Hippocampal formation (tissue), 2 donors: ENCODE results near the gene UGP2.

Experiments
- DNase-seq, 2 donors: peaks; one replicate each; lab custom pipeline; 2025; lab: John Stamatoyannopoulos, UW

UGP2 gene

DNA sequence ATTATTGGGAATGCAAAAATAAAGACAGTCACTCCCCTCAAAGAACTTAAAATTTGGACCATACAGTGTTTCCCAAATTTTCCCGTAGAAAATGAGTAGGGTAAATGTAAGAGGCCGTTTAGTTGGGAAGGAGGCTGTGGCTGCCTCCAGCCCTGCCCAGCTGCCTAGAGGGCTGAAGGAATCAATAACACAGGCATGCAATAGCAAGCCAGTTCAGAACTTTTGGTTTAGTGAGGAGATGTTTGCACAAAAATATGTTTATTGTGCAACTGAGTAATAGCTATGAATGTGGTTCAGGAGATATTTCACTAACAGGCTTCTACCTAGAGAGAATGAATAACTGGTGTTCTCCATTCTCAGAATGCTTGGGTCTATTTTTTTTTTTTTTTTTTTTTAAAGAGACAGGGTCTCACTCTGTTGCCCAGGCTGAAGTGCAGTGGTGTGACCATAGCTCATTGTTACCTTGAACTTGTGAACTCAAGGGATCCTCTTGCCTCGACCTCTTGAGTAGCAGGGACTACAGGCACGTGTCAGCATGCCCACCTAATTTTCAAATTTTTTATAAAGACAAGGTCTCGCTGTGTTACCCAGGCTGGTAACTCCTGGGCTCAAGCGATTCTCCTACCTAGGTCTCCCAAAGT is 23.6 kb downstream of the UGP2 start:
- no peak for DNase-seq

DNA sequence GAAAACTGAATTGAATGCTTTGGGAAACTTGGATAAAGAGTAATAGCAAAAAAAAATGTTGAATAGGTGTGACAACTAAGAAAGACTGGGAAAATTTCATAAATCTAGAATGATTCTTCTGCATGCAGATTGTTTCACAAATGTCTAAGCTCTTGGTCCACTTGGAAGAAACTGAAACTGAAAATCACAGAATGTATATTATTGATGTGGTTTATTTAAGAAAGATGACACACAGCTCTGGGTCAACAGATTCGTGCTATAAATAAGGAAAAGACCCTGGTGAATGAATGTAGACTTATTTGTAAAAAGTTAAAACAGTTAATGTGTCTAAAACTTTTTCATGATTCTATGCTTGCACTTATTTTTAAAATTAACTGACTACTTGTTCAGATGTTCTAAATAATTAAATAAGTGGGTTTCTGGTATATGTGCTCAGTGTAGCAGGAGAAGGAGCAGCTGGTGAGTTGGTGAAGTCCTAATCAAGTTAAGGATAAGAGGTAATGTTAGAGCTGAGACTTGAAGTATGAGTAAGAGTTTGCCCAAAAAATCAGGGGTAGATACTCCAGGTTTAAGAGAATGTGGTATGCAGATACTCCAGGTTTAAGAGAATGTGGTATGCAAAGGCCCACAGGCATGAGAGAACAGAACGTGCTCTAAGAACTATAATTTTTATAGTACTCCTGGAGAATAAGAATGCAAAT is 24.5 kb downstream of the UGP2 start:
- DNase-seq, result no peak

DNA sequence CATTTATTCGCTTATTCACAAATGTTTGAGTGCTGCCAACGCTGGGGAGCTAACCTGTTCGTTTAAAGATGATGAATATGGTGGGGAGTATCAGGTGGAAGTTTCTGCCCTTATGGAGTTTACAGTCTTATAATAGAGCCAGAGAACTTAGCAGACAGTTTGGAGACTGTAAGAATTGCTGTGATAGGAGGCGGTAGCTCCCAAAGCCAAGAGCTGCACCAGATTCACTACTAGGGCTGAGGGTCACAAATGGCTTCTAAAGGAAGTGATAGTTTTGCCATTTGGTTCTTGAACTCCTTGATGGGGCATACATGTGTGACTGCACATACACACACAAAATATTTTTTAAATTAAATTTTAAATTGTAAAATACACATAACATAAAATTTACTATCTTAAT is 29.0 kb downstream of the UGP2 start:
- no peak for DNase-seq

DNA sequence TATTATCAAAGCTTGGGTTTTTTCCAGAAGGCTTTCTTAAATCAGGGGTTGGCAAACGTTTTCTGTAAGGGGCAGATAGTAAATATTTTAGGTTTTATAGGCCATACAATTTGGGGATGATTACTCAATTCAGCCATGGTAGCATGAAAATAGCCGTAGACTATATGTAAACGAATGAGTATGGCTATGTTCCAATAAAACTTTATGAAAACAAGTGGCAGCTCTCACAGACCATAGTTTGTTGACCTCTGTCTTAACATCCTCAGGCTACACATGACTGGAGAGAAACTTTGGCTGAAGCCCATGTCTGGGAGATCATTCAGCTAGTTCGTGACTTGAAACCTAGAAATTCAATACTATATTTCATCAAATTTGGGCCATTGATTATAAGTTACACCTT is 30.2 kb downstream of the UGP2 start:
- DNase-seq, result no peak

DNA sequence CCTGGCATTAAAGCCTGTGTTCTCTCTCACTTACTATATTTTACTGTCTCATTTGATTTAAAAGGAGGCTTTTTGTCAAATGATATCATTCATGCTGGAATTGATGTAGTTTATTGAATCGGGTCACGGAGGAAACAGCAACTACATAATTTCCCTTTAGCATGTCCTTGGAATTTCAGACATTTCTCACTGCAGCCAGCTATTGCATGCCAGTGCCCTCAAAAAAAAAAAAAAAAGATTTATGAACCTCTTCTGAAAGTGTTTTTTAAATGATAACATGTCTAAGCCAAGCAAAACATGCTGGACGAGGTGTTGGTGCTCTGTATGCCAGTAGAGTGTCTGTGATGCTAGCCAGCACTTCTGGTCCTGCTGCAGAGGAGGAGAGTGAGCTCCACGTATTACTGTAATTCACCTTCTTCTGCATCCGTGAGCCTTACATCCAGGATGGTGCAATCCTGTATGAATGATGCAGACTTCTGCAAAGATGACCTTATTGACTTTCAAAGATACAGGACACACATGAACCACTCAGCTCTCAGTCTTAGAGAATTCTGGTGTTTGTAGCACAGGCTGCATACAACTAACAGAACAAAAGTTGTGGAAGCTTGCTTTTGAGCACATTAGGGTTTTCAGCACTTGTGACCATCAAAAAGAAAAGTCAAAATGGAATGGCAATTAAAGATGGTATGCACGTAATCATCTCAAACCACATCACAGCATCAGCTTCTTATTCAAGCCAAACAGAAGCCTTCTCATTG is 31.1 kb downstream of the UGP2 start:
- no peak for DNase-seq

DNA sequence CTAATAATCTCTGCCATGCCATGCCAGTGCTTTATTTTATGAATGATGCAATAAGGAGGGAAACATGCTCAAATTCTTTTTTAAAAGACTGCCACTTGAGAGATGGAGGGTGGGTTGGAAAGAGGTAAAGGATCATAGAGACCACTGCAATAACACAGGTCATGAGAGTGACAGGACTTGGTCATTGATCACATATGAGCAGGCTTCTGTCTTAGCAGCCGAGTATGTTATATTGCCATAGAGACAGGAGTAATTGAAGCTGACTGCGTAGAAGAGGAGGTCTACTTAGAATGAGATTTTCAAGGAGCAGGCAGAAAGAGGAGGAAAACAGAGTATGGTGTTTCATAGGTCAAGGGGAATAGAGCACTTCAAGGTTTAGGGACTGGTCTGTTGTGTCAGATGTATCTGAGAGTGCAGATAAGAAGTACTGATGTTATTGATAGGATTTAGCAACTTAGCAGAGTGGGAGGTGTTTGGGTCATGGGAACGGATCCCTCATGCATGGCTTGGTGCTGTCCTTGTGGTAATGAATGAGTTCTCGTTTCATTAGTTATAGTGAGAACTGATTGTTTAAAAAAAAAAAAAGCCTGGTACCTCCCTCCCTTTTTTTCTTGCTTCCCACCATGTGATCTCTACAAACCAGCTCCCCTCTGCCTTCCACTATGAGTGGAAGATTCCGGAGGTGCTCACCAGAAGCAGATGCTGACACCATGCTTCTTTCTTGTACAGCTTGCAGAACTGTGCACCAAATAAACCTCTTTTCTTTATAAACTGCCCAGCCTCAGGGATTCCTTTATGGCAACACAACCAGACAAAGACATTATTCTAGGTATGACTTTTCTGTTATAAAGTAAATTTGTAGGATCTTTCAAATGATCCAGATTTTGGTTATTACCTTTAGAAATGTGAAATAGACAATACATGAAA is 32.8 kb downstream of the UGP2 start:
- DNase-seq, result no peak

DNA sequence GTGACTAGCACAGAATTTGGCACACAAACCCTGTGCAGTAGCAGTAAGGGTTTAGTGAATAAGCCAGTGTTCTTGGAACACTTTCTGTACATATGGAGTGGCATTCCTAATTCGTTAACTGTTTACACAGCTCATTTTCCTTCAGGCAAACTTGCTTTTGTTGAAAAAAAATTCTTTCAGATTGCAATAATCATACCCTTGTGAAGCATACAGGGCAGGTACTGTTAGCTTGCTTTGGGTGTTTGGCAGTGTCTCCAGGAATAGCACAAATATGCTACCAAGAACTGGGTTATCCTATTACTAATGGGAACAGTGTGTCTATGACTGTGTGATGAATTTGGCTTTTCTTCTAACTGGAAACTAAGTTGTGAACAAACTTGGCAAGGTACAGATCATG is 33.4 kb downstream of the UGP2 start:
- peak in 1 of 2 donors; percentile 52 for DNase-seq

DNA sequence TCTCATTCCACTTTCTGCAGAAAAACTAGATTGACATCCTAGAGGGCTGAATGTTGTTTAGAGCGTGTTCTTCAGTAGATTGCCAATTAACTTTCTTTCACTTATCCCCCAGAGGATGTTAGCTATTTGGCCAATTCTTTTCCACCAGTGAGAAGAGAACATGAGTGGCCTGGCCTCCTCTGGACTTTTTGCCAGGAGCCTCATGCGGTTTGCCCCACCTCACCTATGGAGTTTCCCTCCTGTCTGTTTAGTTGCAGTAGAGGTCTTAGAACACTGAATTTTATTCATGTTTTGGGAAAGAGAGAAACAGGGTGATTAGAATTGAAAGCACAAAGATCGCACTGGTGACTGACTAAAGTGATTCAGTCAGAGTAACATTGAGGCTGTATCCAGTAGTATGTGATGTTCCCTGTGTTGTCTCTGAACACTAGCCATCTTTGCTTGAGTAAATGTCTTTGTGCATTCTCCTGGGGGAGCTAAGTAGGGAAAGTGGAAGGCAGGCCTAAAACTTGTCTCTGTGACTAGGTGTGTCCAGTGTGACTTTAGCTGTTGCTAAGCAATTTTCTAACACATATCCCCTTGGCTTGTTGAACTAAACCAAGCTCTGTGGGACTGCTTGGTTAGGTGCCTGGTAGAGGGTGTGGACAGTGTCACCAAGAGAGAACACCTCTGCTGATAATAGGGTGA is 34.0 kb downstream of the UGP2 start:
- DNase-seq, result no peak

DNA sequence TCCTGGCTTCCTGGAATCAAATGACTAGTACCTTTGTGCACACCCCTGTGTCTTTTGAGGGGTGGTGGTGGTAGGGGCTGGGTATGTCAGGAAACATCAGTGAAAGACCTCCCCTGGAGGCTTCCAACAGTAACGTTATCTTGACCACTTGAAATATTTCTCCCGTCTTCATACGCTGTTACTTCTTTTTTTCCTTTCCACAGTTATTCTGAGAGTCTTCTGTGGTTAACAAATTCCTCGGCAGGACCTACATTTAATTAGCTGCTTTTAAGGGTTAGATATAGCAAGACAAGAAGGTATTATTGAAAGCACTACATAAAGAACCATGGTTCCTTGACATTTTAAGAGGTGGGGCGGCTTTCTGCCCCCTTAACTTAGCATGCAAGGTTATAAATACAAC is 34.6 kb downstream of the UGP2 start:
- DNase-seq, result no peak

DNA sequence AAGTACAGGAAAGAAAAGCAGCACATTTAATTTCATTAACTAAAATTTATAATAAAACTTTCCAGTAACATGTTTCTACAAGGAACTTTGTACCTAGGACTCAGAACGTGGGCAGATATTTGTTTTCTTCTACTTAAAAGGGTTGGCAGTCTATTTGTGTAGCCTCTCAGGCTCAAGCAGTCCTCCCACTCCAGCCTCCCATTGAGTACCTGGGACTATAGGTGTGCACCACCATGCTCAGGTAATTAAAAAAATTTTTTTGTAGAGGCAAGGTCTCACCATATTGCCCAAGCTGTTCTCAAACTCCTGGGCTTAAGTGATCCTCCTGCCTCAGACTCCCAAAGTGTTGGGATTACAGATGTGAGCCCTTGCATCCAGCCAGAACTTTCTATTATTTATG is 36.8 kb downstream of the UGP2 start:
- DNase-seq, result no peak

DNA sequence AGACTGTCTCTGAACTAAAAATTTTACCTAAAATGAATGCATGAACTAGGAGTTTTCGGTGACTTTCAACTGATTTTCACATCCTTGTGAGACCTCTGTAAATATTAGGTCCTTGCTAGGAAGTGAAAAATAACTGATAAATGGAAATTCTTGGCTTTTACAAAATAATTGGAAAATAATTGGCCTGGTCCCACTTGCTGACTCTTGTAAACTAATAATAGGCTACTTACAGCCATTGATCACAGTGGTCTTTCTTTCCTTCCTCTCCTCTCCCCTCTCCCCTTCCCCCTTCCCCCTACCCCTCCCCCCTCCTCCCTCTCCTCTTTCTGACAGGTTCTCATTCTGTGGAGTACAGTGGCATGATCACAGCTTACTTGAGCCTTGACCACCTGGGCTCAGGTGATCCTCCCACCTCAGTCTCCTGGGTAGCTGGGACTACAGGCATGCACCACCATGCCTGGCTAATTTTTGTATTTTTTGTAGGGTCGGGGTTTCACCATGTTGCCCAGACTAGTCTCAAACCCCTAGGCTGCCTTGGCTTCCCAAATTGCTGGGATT is 38.3 kb downstream of the UGP2 start:
- DNase-seq, result no peak

DNA sequence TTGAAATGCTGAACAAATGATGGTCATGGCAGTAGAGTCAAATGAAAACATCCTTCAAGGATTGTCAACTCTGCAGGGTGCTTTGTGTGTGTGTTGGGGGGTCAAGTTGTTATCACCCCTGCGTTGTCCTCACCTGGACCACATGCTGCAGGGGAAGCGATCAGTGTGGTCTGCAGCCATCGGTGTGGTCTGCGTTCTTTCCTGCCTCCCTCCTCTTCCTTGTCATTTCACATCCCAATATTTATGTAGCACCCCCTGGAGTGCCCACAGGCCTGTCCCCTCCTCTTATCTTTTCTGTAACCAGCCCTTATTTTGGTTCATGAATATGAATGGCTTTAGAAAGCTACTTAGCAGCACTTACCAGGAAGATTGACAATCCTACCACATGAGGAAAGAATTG is 38.9 kb downstream of the UGP2 start:
- no peak for DNase-seq

DNA sequence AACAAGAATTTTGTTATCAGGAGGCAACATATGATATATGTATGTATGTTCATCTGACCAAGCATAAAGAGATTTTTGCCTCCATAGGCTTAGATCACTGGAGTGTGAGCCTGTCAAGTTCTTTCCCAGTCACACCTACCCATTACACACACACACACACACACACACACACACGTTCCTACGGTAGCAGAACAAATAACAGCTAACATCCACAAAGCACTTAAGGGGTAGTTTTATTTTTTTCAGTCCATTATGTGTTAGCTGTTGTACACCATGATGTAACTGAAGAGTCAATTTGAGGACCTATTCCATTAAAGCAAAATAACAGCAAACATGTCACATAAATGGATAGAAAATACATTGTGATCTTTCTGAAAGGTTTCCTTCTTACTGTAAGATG is 39.5 kb downstream of the UGP2 start:
- DNase-seq, result no peak

DNA sequence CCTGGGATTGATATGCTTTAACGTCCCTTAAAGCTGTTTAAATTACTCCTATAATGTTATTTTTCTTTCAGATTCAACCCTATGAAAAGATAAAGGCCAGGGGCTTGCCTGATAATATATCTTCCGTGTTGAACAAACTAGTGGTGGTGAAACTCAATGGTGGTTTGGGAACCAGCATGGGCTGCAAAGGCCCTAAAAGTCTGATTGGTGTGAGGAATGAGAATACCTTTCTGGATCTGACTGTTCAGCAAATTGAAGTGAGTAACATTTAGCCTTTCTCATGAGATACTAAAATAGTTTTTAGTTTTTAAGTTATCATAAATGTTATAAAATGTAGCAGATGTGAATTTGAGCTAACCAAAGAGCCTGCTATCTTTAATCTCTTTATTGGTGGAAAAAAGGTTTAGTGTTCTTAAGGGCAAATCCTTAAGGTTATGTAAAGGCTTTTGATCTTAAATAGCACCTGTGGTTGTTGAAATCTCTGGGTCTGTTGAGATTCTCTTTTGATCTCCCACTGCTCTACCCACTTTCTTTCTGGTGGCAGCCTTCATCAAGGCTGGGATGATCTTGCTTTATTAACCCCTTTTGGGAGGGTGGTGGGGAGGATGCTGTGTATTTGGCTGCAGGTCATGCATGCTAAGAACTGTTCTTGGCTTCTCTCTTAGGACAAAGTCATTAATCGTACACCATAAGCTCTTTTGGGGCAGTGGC is 40.9 kb downstream of the UGP2 start:
- DNase-seq, result no peak

DNA sequence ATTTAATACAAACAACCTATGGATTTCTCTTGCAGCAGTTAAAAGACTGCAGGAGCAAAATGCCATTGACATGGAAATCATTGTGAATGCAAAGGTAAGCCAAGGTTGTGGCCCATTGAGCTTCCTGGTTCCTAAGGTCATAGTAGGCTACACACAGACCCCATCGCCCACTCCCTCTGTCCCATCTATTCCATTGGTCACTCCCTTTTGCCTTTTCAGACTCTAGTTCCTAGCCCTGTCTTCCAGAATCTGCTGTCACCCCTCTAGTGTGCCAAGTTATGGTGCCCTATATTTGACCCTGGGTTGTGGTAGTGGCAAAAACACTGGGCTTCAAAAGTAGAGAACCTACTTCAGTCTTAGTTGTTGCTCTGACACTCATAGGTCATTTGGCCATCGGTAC is 44.7 kb downstream of the UGP2 start:
- no peak for DNase-seq

DNA sequence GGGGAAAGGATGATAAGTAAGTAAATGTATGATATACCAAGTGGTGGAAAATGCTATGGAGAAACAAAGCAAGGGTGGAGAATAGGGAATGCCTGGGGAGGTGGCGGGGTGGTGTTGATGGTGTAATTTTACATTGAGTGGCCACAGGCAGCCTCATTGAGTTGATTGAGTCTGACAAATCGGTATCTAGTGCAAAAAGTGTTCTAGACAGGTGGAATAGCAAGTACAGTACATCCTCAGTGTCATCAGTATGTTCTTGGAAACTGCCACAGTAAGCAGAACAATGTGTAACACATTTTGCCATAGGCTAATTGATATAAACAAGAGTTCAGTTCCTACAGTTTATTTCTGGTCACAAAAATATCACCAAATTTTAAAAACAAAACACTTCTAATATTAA is 46.4 kb downstream of the UGP2 start:
- DNase-seq, result no peak

DNA sequence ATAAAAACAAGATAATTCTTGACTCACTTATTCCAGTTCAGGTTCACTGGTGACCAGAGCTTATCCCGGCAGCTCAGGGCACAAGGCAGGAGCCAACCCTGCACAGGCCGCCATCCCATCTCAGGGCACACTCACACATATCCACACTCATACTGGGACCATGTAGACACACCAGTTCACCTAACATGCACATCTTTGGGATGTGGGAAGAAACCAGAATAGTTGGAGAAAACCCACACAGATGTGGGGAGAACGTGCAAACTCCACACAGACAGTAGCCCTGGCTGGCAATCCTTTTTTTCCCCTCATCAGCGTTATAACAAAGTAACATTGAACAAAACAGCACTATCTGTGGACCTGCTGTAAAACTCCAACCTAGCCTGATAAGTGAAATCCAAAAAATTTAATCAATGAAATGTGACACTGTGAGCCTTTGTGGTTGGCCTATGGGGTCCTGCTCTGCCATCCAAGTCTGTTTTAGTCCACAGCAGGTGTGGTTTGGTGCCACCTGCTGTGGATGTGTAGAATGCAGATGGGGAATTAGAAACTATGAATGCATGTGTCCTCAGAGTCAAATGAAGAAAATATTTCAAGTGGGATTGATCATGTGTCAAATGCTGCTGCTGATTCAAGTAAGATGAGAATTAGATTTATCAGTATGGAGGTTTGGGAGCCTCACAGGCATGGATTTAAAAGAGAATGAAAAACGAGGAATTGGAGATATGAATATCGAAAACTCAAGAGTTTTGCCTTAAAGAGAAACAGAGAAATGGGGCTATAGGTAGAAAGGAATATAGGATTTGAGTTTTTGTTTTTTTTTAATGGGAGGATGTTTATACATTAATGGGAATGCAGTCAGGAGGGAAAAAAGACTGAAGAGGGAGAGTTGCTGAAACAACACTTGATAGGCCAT is 47.0 kb downstream of the UGP2 start:
- peak; percentile 20 to 34 for DNase-seq

DNA sequence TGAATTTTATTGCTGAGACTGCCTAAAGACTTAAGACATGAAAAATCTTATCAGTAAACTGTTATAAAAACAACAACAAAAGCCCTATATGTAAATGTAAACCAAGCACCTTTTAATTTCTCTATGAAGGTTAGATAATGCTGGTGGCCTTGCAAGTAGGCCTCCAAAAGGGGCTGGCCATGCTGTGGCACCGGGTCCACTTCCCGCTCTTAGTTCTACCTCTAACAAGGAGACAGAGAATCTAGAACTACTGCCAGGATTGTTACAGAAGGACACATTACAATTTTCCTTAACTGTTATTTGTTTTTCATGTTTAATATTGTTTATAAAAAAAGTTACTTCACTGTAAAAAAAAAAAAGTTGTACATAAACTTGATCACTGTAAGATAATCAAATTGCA is 49.0 kb downstream of the UGP2 start:
- DNase-seq, result no peak

DNA sequence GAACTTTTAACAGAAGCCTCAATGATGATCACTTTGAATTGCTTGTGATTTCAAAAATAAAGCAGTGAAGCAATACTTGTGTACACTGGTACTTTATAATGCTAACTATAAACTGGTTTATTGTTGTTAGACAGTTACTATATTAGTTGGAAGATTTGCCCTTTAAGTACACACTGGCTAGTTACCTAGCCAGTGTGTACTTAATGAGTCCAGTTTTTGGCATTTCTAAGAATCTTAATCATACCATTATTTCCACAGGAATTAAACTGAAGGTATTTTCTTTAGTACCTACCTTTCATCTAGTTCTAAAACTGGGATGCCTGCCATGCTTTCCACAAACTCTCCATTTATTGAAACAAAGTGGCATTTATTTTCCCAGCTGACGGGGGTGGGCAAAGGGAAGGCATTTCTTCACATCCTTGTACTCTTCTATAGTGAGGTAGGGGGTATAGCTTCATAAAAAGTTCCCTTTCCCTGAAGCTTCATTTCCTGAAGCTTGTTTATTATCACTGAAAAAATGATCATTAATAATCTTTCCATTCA is 49.9 kb downstream of the UGP2 start:
- DNase-seq, result no peak
